OCI-LY1 (cell line): ENCODE results near the gene MAN2C1.
"Not testable (repeated sequence)": the region's sequence is repeated elsewhere in the genome, so short reads cannot be mapped to it uniquely, and the experiment has no call there.

Source experiments
- H2AFZ ChIP-seq: fragments of 200-600 bp; sonication (generic), shearing (Covaris generic); 2 replicates; pipeline ENCODE4 v1.6.0; 2014; ENCODE audit warnings: antibody characterized with exemption, mild to moderate bottlenecking, low read length
- H3F3A ChIP-seq: fragments of 200-600 bp; sonication (generic), shearing (Covaris generic); 2 replicates; pipeline ENCODE4 v1.6.0; 2014; ENCODE audit warnings: mild to moderate bottlenecking, antibody characterized with exemption, low read length, moderate library complexity; ENCODE audit not compliant: insufficient read depth
- H3K27ac ChIP-seq: fragments of 200-600 bp; sonication (generic); 2 replicates; pipeline ENCODE4 v1.5.1; 2014; ENCODE audit warnings: low read length, mixed run types, mild to moderate bottlenecking, low read depth; ENCODE audit not compliant: poor library complexity, severe bottlenecking
- H3K27me3 ChIP-seq: fragments of 200-600 bp; sonication (generic); 2 replicates; pipeline ENCODE4 v1.6.0; 2014; ENCODE audit warnings: antibody characterized with exemption, mild to moderate bottlenecking, low read length, moderate library complexity; ENCODE audit not compliant: insufficient read depth
- H3K36me3 ChIP-seq: fragments of 200-600 bp; sonication (generic); 2 replicates; pipeline ENCODE4 v1.6.1; 2014; ENCODE audit warnings: mild to moderate bottlenecking, antibody characterized with exemption, low read length, moderate library complexity, mixed read lengths; ENCODE audit not compliant: insufficient read depth
- H3K4me1 ChIP-seq: fragments of 200-600 bp; sonication (generic); 2 replicates; pipeline ENCODE4 v1.5.1; 2014; ENCODE audit warnings: mild to moderate bottlenecking, low read length, moderate library complexity; ENCODE audit not compliant: insufficient read depth, severe bottlenecking
- H3K4me2 ChIP-seq: fragments of 200-600 bp; sonication (generic), shearing (Covaris generic); 2 replicates; pipeline ENCODE4 v1.6.1; 2014; ENCODE audit warnings: low read length
- H3K4me3 ChIP-seq: fragments of 200-600 bp; sonication (generic); 2 replicates; pipeline ENCODE4 v1.5.1; 2014; ENCODE audit warnings: low read length, low read depth, mild to moderate bottlenecking, mixed read lengths; ENCODE audit not compliant: poor library complexity, severe bottlenecking
- H3K79me2 ChIP-seq: fragments of 200-600 bp; shearing (Covaris generic); 2 replicates; pipeline ENCODE4 v1.6.1; 2016; ENCODE audit warnings: mixed run types, low read length, mixed read lengths; ENCODE audit not compliant: insufficient read depth
- H3K9ac ChIP-seq: fragments of 200-600 bp; sonication (generic), shearing (Covaris generic); 2 replicates; pipeline ENCODE4 v1.6.1; 2014; ENCODE audit warnings: mild to moderate bottlenecking, low read length, mixed read lengths
- H3K9me2 ChIP-seq: fragments of 200-600 bp; sonication (generic), shearing (Covaris generic); 2 replicates; pipeline ENCODE4 v1.6.1; 2014; ENCODE audit warnings: low read depth, mild to moderate bottlenecking, low read length, mixed read lengths
- H3K9me3 ChIP-seq: fragments of 200-600 bp; shearing (Covaris generic); 2 replicates; pipeline ENCODE4 v1.6.1; 2014; ENCODE audit warnings: low read length, mixed read lengths
- H4K20me1 ChIP-seq: fragments of 200-600 bp; sonication (generic), shearing (Covaris generic); 2 replicates; pipeline ENCODE4 v1.6.0; 2016; ENCODE audit warnings: mild to moderate bottlenecking, low read length; ENCODE audit not compliant: insufficient read depth
- EZH2 ChIP-seq: fragments of 200-600 bp; sonication (generic), shearing (Covaris generic); IDR thresholded peaks from 2 replicates; pipeline ENCODE4 v1.8.0; 2017; ENCODE audit warnings: borderline replicate concordance, mixed run types, mild to moderate bottlenecking, antibody characterized with exemption, low read length, moderate library complexity, mixed read lengths
- TF ChIP-seq, protein P1 (sequence below): fragments of 200-600 bp; sonication (generic), shearing (Covaris generic); IDR thresholded peaks from 2 replicates; pipeline ENCODE4 v1.5.1; 2017; ENCODE audit warnings: mild to moderate bottlenecking, antibody characterized with exemption, low read length, moderate library complexity, mixed read lengths

The MAN2C1 gene

DNA sequence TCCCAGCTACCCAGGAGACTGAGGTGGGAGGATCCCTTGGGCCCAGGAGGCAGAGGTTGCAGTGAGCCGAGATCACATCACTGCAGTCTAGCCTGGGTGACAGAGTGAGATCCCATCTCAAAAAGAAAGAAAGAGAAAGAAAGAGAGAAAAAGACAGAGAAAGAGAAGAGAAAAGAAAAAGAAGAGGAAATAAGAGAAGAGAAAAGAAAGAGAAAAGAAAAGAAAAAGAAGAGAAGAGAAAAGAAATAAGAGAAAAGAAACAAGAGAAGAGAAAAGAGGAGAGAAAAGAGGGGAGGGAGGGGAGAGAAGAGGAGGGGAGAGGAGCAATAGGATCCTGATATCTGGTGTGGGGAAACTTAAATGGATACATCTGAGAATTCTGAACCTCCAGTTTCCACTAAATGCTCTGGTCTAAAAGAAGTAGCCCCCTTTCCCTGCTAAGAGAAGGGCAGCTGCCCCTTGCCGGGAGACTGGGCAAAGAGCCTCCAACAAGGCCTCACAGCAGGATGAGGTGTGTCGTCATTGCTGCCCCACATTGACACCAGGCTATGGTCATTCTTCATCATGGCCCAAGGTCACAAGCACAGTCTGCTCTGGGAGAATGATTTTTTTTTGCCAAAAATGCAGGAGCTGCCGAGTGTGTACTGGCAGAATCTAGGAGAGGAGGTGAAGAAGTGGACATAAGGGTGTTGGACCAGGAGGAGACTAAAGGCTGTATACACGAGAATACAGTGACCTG lies 53.7 kb downstream of the MAN2C1 start:
- no peaks in the 10 kb centered on the region for H3K9me3 ChIP-seq
- H3F3A ChIP-seq, result no peaks in the 10 kb centered on the region
- no peak overlapping the region for H3K27ac ChIP-seq
- no peaks in the 10 kb centered on the region for H3K27me3 ChIP-seq
- no peak overlapping the region for H3K4me3 ChIP-seq
- no peak overlapping the region for H2AFZ ChIP-seq
- TF ChIP-seq, protein P1, sequence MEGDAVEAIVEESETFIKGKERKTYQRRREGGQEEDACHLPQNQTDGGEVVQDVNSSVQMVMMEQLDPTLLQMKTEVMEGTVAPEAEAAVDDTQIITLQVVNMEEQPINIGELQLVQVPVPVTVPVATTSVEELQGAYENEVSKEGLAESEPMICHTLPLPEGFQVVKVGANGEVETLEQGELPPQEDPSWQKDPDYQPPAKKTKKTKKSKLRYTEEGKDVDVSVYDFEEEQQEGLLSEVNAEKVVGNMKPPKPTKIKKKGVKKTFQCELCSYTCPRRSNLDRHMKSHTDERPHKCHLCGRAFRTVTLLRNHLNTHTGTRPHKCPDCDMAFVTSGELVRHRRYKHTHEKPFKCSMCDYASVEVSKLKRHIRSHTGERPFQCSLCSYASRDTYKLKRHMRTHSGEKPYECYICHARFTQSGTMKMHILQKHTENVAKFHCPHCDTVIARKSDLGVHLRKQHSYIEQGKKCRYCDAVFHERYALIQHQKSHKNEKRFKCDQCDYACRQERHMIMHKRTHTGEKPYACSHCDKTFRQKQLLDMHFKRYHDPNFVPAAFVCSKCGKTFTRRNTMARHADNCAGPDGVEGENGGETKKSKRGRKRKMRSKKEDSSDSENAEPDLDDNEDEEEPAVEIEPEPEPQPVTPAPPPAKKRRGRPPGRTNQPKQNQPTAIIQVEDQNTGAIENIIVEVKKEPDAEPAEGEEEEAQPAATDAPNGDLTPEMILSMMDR, result no peak
- TF ChIP-seq EZH2, result no peak
- H4K20me1 ChIP-seq, result no peaks in the 10 kb centered on the region
- no peak overlapping the region for H3K9ac ChIP-seq
- H3K9me2 ChIP-seq, result no peaks in the 10 kb centered on the region
- H3K4me1 ChIP-seq, result no peaks in the 10 kb centered on the region
- H3K79me2 ChIP-seq, result no peaks in the 10 kb centered on the region
- H3K4me2 ChIP-seq, result no peak overlapping the region
- no peaks in the 10 kb centered on the region for H3K36me3 ChIP-seq

DNA sequence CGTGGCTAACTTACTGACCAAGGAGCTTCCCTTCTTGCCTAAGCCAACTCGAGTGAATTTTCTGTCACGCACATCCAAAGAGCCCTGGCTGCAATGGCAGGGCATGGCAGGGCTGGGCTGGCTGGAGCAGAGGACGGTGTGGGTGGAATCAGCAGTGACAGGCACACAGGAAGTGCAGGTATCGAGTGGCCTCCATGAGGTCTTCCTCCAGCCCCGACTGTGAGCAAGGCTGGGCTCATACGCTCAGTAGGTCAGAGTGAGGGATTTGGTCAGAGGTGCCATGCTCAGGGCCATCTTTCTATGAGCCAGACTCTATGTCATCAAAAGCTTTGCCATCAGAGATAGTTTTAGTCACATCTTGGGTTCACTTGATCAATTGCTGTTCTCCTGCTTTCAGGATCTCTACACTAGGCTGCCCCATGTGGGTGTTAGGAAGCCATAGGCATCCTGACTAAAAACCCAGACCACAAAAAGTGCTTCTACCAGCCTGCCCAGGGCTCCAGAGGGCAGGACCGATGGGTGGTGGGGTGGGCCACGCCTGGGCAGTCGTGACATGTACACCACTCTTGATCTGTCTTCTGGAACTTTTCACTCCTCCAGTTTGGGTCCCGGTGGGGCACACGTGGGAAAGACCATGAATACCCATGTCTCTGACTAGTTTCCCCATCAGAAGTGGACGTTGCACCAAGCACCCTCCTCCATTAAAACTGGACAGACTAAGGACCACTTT lies 55.1 kb downstream of the MAN2C1 start:
- Histone ChIP-seq H2AFZ (no peak overlapping the region), H3K79me2 (no peaks in the 10 kb centered on the region), H3K4me2 (no peak overlapping the region), H3K9me3 (no peaks in the 10 kb centered on the region), H4K20me1 (no peaks in the 10 kb centered on the region), H3K27ac (no peak overlapping the region), H3K4me3 (no peak overlapping the region), H3K36me3 (no peaks in the 10 kb centered on the region), H3K4me1 (no peaks in the 10 kb centered on the region), H3K9ac (no peak overlapping the region), H3F3A (no peaks in the 10 kb centered on the region), H3K27me3 (no peaks in the 10 kb centered on the region), H3K9me2 (no peaks in the 10 kb centered on the region)
- no peak for TF ChIP-seq EZH2
- TF ChIP-seq, protein P1, result no peak

DNA sequence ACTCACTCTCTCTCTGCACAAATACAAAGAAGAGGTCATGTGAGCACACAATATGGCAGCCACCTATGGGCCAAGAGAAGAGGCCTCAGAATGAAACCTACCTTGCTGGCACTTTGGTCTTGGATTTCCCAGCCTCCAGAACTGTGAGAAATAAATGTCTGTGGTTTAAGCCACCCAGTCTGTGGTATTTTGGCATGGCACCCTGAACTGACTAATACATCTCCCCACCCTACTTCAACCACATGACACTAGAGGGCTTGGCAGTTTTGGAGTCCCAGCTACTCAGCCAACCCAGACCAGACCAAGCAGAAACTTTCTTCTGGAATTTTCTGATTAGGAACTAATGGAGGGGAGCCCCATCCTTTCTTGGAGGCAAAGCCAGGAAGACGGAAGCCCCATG lies 55.9 kb downstream of the MAN2C1 start:
- not testable (repeated sequence) for H3K4me3 ChIP-seq, H3K9ac ChIP-seq, H3K9me2 ChIP-seq, H3K4me2 ChIP-seq, H2AFZ ChIP-seq, H4K20me1 ChIP-seq, H3K9me3 ChIP-seq, H3F3A ChIP-seq, H3K27ac ChIP-seq, H3K4me1 ChIP-seq, H3K79me2 ChIP-seq, H3K36me3 ChIP-seq, H3K27me3 ChIP-seq

DNA sequence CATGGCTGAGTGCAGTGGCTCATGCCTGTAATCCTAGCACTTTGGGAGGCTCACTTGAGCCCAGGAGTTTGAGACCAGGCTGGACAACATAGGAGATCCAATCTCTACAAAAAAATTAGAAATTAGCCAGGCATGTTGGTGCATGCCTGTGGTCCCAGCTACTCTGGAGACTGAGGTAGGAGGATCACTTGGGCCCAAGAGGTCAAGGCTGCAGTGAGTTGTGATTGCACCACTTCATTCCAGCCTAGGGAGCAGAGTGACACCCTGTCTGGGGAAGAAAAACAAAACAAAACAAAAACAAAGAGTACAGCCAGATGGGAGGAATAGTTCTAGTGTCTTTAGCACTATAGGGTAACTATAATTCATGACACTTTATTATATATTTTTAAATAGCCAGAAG lies 58.7 kb downstream of the MAN2C1 start:
- Histone ChIP-seq H2AFZ (no peak overlapping the region), H3F3A (no peaks in the 10 kb centered on the region), H4K20me1 (no peaks in the 10 kb centered on the region), H3K36me3 (no peaks in the 10 kb centered on the region), H3K4me1 (no peaks in the 10 kb centered on the region), H3K9ac (no peak overlapping the region), H3K27me3 (peaks cover 5% of the 10 kb centered on the region), H3K4me3 (no peak overlapping the region), H3K27ac (no peak overlapping the region), H3K9me2 (no peaks in the 10 kb centered on the region), H3K9me3 (no peaks in the 10 kb centered on the region), H3K4me2 (no peak overlapping the region), H3K79me2 (no peaks in the 10 kb centered on the region)
- TF ChIP-seq, protein P1, result no peak
- TF ChIP-seq EZH2, result no peak
